Suprapubic skin (tissue), 4 donors: ENCODE data around the gene DOLPP1. TPM values are rescaled to one million over a fixed set of nuclear protein-coding genes. Genes with fewer than 3 reads are reported as not detected.

Experiments used
- DNase-seq, 2 donors: peaks; one replicate each; pipeline ENCODE4 v3.0.0-alpha.2; 2019; ENCODE audit warnings: low spot score in 2 of 2
- H3K27ac ChIP-seq: fragments of 200-600 bp; sonication (generic); one replicate; pipeline ENCODE4 v1.5.1; 2019
- H3K27me3 ChIP-seq: fragments of 200-600 bp; sonication (generic); one replicate; pipeline ENCODE4 v1.5.1; 2019
- H3K36me3 ChIP-seq: fragments of 200-600 bp; sonication (generic); one replicate; pipeline ENCODE4 v1.5.1; 2019
- H3K4me1 ChIP-seq: fragments of 200-600 bp; sonication (generic); one replicate; pipeline ENCODE4 v1.5.1; 2019
- H3K4me3 ChIP-seq: fragments of 200-600 bp; sonication (generic); one replicate; pipeline ENCODE4 v1.5.1; 2019; ENCODE audit warnings: mild to moderate bottlenecking
- H3K9me3 ChIP-seq: fragments of 200-600 bp; sonication (generic); one replicate; pipeline ENCODE4 v1.5.1; 2019
- EP300 ChIP-seq: sonication (generic); formaldehyde crosslinking; IDR thresholded peaks from one replicate; pipeline ENCODE4 v1.6.1; 2017; ENCODE audit warnings: antibody characterized with exemption
- POLR2A ChIP-seq, 2 donors: fragments of 450-650 bp; IDR thresholded peaks; one replicate each; pipeline ENCODE4 v1.6.1; 2017; ENCODE audit warnings: antibody characterized with exemption in 2 of 2, mild to moderate bottlenecking in 2 of 2, moderate library complexity in 2 of 2
- POLR2AphosphoS5 ChIP-seq, 3 donors: sonication (generic); formaldehyde crosslinking; IDR thresholded peaks; one replicate each; pipeline ENCODE4 v1.6.1; 2017; ENCODE audit warnings: antibody characterized with exemption in 3 of 3
- WGBS: methylation state at CpG from one replicate; pipeline ENCODE4 v1.1.5; 2018; 5-methylcytosine and 5-hydroxymethylcytosine counted together
- total RNA-seq, 4 donors: library from RNA; depleted of rRNA; stranded (reverse); fragments of >200 nt; gene quantifications; one replicate each; pipeline ENCODE4 v1.1.0, GENCODE V29; 2016
- TF ChIP-seq, protein P1 (sequence below), 2 donors: fragments of 200-600 bp in 1 of 2; fragments of 450-650 bp in 1 of 2; sonication (generic) in 1 of 2; IDR thresholded peaks; one replicate each; pipeline ENCODE4 v1.5.1; 2016 to 2019; ENCODE audit warnings: antibody characterized with exemption in 2 of 2, mild to moderate bottlenecking in 1 of 2, moderate library complexity in 1 of 2

The DOLPP1 gene
- total RNA-seq, 4 donors from 2014 or later, result 7.8 to 11.1 (median 9.8) TPM

- H3K36me3 ChIP-seq, result peaks cover 22% of the 10 kb centered on the region
- H3K27me3 ChIP-seq, result no peaks in the 10 kb centered on the region
- DNase-seq, result no peak
- peaks cover 15% of the 10 kb centered on the region for H3K4me1 ChIP-seq
- H3K9me3 ChIP-seq, result no peaks in the 10 kb centered on the region
- no peak overlapping the region for H3K4me3 ChIP-seq
- H3K27ac ChIP-seq, result no peak overlapping the region
- no peak for TF ChIP-seq POLR2AphosphoS5 (IDR thresholded peaks at IDR 0.05)
- no peak for TF ChIP-seq EP300
- TF ChIP-seq POLR2A (IDR thresholded peaks at IDR 0.05), result no peak
- TF ChIP-seq, protein P1, sequence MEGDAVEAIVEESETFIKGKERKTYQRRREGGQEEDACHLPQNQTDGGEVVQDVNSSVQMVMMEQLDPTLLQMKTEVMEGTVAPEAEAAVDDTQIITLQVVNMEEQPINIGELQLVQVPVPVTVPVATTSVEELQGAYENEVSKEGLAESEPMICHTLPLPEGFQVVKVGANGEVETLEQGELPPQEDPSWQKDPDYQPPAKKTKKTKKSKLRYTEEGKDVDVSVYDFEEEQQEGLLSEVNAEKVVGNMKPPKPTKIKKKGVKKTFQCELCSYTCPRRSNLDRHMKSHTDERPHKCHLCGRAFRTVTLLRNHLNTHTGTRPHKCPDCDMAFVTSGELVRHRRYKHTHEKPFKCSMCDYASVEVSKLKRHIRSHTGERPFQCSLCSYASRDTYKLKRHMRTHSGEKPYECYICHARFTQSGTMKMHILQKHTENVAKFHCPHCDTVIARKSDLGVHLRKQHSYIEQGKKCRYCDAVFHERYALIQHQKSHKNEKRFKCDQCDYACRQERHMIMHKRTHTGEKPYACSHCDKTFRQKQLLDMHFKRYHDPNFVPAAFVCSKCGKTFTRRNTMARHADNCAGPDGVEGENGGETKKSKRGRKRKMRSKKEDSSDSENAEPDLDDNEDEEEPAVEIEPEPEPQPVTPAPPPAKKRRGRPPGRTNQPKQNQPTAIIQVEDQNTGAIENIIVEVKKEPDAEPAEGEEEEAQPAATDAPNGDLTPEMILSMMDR (IDR thresholded peaks at IDR 0.05), result no peak
- 96% methylated on average over 7 of the region's 7 CpGs for WGBS
These were observed 20.4 kb downstream of the DOLPP1 start for GRCh38 chr9:129101279-129101678.

DNA sequence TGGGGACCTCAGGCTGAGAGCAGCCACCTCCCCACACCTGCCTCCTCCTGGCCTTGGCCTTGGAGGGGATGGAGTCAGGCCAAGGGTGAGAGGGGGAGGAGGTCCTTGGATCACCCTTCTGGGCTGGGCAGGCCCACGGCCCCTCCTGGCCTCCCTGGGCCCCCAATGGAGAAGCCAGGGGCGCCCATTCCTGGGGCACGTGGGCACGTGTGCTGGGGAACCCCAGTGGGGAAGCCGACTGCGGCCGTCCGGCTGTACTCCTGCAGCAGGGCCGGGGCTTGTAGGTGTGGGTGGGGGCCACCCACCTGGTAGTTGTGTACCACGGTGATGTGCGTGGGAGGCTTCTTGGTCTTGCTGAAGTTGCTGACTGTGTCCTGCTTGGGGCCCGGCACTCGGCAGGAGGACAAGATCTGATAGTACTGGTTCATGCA lies 21.2 kb downstream of the DOLPP1 start:
- 63% methylated on average over 2 of the region's 13 CpGs for WGBS
- Histone ChIP-seq H3K9me3 (no peaks in the 10 kb centered on the region), H3K4me1 (peaks cover 15% of the 10 kb centered on the region), H3K27me3 (no peaks in the 10 kb centered on the region), H3K4me3 (no peak overlapping the region), H3K27ac (no peak overlapping the region), H3K36me3 (peaks cover 20% of the 10 kb centered on the region)
- DNase-seq, result no peak
- no peak for TF ChIP-seq EP300
- no peak for TF ChIP-seq POLR2A (IDR thresholded peaks at IDR 0.05)
- TF ChIP-seq, protein P1 (IDR thresholded peaks at IDR 0.05), result no peak
- TF ChIP-seq POLR2AphosphoS5 (IDR thresholded peaks at IDR 0.05), result no peak

- Histone ChIP-seq H3K9me3 (no peaks in the 10 kb centered on the region), H3K4me3 (no peak overlapping the region), H3K27me3 (no peaks in the 10 kb centered on the region), H3K27ac (no peak overlapping the region), H3K4me1 (peaks cover 20% of the 10 kb centered on the region), H3K36me3 (peaks cover 18% of the 10 kb centered on the region)
- peak in 1 of 2 donors; percentile 77 for DNase-seq
- WGBS, result 46% methylated on average over 11 of the region's 14 CpGs
- TF ChIP-seq, protein P1 (IDR thresholded peaks at IDR 0.05), result peak; percentile 2 to 71
- TF ChIP-seq POLR2A (IDR thresholded peaks at IDR 0.05) (no peak), EP300 (no peak)
These were observed 22.1 kb downstream of the DOLPP1 start for GRCh38 chr9:129102791-129103594.

GRCh38 chr9:129103595-129103965 lies 22.7 kb downstream of the DOLPP1 start:
- Histone ChIP-seq H3K4me3 (no peak overlapping the region), H3K9me3 (no peaks in the 10 kb centered on the region), H3K4me1 (peaks cover 26% of the 10 kb centered on the region), H3K27ac (no peak overlapping the region), H3K36me3 (peaks cover 14% of the 10 kb centered on the region), H3K27me3 (no peaks in the 10 kb centered on the region)
- 90% methylated on average over 3 of the region's 4 CpGs for WGBS
- TF ChIP-seq POLR2A (IDR thresholded peaks at IDR 0.05) (no peak), EP300 (no peak), POLR2AphosphoS5 (IDR thresholded peaks at IDR 0.05) (no peak)
- DNase-seq, result no peak

- peaks cover 31% of the 10 kb centered on the region for H3K4me1 ChIP-seq
- H3K36me3 ChIP-seq, result peaks cover 14% of the 10 kb centered on the region
- no peak for DNase-seq
- TF ChIP-seq POLR2AphosphoS5 (IDR thresholded peaks at IDR 0.05), result no peak
- no peak for TF ChIP-seq POLR2A (IDR thresholded peaks at IDR 0.05)
- TF ChIP-seq, protein P1 (IDR thresholded peaks at IDR 0.05), result no peak
- no peak for TF ChIP-seq EP300
- WGBS, result 84% methylated on average over 7 of the region's 11 CpGs
- no peaks in the 10 kb centered on the region for H3K27me3 ChIP-seq
- no peak overlapping the region for H3K27ac ChIP-seq
- H3K4me3 ChIP-seq, result no peak overlapping the region
- H3K9me3 ChIP-seq, result no peaks in the 10 kb centered on the region
These were observed 23.1 kb downstream of the DOLPP1 start for GRCh38 chr9:129104051-129104450.
